Pancreas (tissue), 10 donors: ENCODE results near the gene SMIM41. TPM values are rescaled to one million over a fixed set of nuclear protein-coding genes. Genes with fewer than 3 reads are reported as not detected.
A peak's percentile ranks its signal among the peaks of the same experiment; 100 is the strongest.

Source experiments
- ATAC-seq, 4 donors: fragments of 200-7000 bp; cut with Tn5 transposase; one replicate each; pipeline versions ENCODE4 v1.8.0 to v1.9.1; 2020; ENCODE audit warnings: mild to moderate bottlenecking in 4 of 4, moderate library complexity in 4 of 4
- DNase-seq, 6 donors: peaks; one replicate each; pipeline ENCODE4 v3.0.0-alpha.2; 2020
- FAIRE-seq: peaks from 2 replicates; lab custom pipeline; 2012; peaks lifted over from hg19 to GRCh38; lab: Jason Lieb, UNC
- H3K27ac ChIP-seq, 4 donors: fragments of 200-600 bp; sonication (generic); 1 replicate in 3 of 4; 2 replicates in 1 of 4; pipeline versions ENCODE4 v1.5.0 to v1.8.0; 2020
- H3K27me3 ChIP-seq, 4 donors: fragments of 200-600 bp; one replicate each; pipeline ENCODE4 v1.8.0; 2021
- H3K36me3 ChIP-seq, 3 donors: fragments of 200-600 bp; sonication (generic) in 1 of 3; one replicate each; pipeline versions ENCODE4 v1.5.0 to v1.8.0; 2020 to 2021
- H3K4me1 ChIP-seq, 3 donors: fragments of 200-600 bp; one replicate each; pipeline ENCODE4 v1.8.0; 2021
- H3K4me3 ChIP-seq, 4 donors: fragments of 200-600 bp; sonication (generic) in 2 of 4; one replicate each; pipeline versions ENCODE4 v1.5.0 to v1.8.0; 2020 to 2021
- H3K9me3 ChIP-seq, 4 donors: fragments of 200-600 bp; one replicate each; pipeline ENCODE4 v1.8.0; 2021
- CTCF ChIP-seq, 4 donors: fragments of 200-600 bp; sonication (generic) in 3 of 4; IDR thresholded peaks; one replicate each; pipeline versions ENCODE4 v1.5.0 to v1.8.0; 2021; ENCODE audit warnings: antibody characterized with exemption in 4 of 4
- WGBS, 2 donors: extraction: QIAGEN DNeasy Blood & Tissue Kit; methylation state at CpG; one replicate each; pipeline ENCODE4 v1.1.7; 2013; 5-methylcytosine and 5-hydroxymethylcytosine counted together
- intact Hi-C, 3 donors: fragments of 100-400 bp; cut with DNase I; formaldehyde crosslinking; loops; one replicate each; pipeline versions ENCODE4 v1.11.1 to v1.14.2; 2022
- polyA plus RNA-seq, 2 donors: library from polyadenylated mRNA; stranded (reverse); fragments of 200-250 nt; gene quantifications; one replicate each; pipeline ENCODE4 v1.2.3, GENCODE V29; 2013
- total RNA-seq, 6 donors: library from RNA; stranded (reverse); fragmentation: NEBNext Ultra II Directional in 4 of 6; extraction: Animal tissue kit (Norgen Biotek cat#: 25700) in 4 of 6; gene quantifications; one replicate each; pipeline versions ENCODE4 v1.2.1 to v1.2.4, GENCODE V29; 2021 to 2023
- donor health status: healthy with polysubstance abuse.
- donor health status: DM: no; HTN: no; CAD: no; lungs with moderate emphysema.
- donor health status: DM: no; HTN: no; CAD: no.
- donor health status: control.
- donor health status: control.
- donor health status: Bipolar disorder and iron deficiency.
- donor health status: DM: yes; HTN: yes; CAD: no.
- donor health status: DM: no; HTN: no; CAD: no.
- donor health status: DM: no; HTN: no; CAD: no.
- donor health status: DM: yes; HTN: yes; CAD: no.

SMIM41 gene
- total and polyA plus RNA-seq, 8 donors = 0.09 to 0.20 (median 0.19) TPM; not detected in 5

GRCh38 chr12:52126605-52127578, 47.4 kb downstream of the SMIM41 start:
- Histone ChIP-seq H3K4me3 (no peak overlapping the region), H3K27me3 (no peaks in the 10 kb centered on the region), H3K9me3 (no peaks in the 10 kb centered on the region), H3K4me1 (no peaks in the 10 kb centered on the region), H3K27ac (no peak overlapping the region), H3K36me3 (no peaks in the 10 kb centered on the region)
- DNase-seq (peak in 1 of 6 donors; percentile 30), ATAC-seq (no peak), FAIRE-seq (no peak)
- TF ChIP-seq CTCF (IDR thresholded peaks at IDR 0.05) = no peak
- WGBS, 2 donors = 64 to 70% methylated on average over 21 of the region's 21 CpGs
- intact Hi-C loops = no loop called here

GRCh38 chr12:52127683-52128450, 48.4 kb downstream of the SMIM41 start:
- Histone ChIP-seq H3K4me3 (no peak overlapping the region), H3K9me3 (no peaks in the 10 kb centered on the region), H3K36me3 (no peaks in the 10 kb centered on the region), H3K4me1 (no peaks in the 10 kb centered on the region), H3K27ac (no peak overlapping the region), H3K27me3 (no peaks in the 10 kb centered on the region)
- no peak for TF ChIP-seq CTCF (IDR thresholded peaks at IDR 0.05)
- no peak for ATAC-seq
- no peak for FAIRE-seq
- intact Hi-C loops = no loop called here
- peak in 1 of 6 donors; percentile 8 for DNase-seq
- 62 to 69% methylated on average over 10 of the region's 10 CpGs for WGBS, 2 donors

- Histone ChIP-seq H3K4me1 (no peaks in the 10 kb centered on the region), H3K36me3 (no peaks in the 10 kb centered on the region), H3K27me3 (no peaks in the 10 kb centered on the region), H3K4me3 (no peak overlapping the region), H3K27ac (no peak overlapping the region), H3K9me3 (no peaks in the 10 kb centered on the region)
- no peak for FAIRE-seq
- ATAC-seq = no peak
- intact Hi-C loops = no loop called here
- WGBS, 2 donors = 77 to 83% methylated on average over 5 of the region's 5 CpGs
- DNase-seq = peak in 1 of 6 donors; percentile 36
- TF ChIP-seq CTCF (IDR thresholded peaks at IDR 0.05) = no peak
These were observed 51.2 kb downstream of the SMIM41 start for GRCh38 chr12:52130711-52131110.

GRCh38 chr12:52132754-52133161, 53.3 kb downstream of the SMIM41 start:
- no peak for FAIRE-seq
- 81 to 86% methylated on average over 3 of the region's 3 CpGs for WGBS, 2 donors
- Histone ChIP-seq H3K36me3 (no peaks in the 10 kb centered on the region), H3K9me3 (no peaks in the 10 kb centered on the region), H3K27ac (no peak overlapping the region), H3K4me1 (no peaks in the 10 kb centered on the region), H3K27me3 (no peaks in the 10 kb centered on the region), H3K4me3 (no peak overlapping the region)
- no peak for TF ChIP-seq CTCF (IDR thresholded peaks at IDR 0.05)
- intact Hi-C loops = no loop called here
- ATAC-seq = no peak
- DNase-seq = peak in 2 of 6 donors; percentile 3 to 4
